ENCODE data around the gene CLEC16A. TPM values are rescaled to one million over a fixed set of nuclear protein-coding genes. Genes with fewer than 3 reads are reported as not detected.

The CLEC16A gene
- total RNA-seq, 4 donors from 2014 or later: 38.2 to 153 (median 92.7) TPM

DNA sequence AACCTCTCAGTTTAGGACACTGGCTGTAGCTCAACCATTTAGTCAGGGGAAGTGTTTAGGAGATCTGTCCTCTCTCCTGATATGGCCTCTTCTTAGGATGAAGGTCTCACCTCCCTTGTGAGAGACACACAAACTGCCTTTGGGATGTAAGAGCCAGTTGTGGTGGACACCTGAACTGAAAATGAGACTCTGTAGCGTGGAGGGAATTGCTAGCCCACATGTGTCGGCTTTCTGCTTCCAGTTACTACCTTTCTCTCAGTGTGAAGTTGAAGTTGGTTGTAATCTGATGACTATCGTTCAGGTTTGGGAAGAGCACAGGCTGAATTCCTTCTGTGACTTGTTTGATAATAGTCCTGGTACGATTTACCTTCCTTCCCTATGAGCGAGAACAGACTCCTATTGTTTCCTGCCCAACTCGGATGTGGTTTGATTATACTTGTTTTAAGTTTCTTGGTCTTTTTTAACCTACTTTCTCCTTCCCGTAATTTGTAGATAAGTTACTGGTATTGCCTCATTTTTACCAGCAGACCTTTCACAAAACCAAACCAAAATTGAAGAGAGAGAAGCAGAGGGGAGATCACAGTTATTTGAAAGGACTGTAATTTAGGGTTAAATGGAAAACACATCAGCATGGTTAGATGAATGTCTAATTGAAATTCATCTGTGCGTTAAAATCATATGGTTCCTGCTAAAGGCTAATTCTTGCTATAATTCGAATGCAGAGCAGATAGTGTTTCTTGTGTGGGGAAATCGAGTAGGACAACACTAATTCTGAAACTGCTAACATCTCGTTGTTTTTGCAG lies 43.2 kb downstream of the CLEC16A start:
- 65 to 68% methylated on average over 9 to 11 of the region's 11 CpGs for WGBS, 2 donors (ENCODE audit: low coverage in 1 of 2)
- H3K4me1 ChIP-seq: peaks cover 0 to 4% (median 2%) of the 10 kb centered on the region in 4 donors
- H3K9me3 ChIP-seq: no peaks in the 10 kb centered on the region
- H3K4me3 ChIP-seq: no peak overlapping the region
- peaks cover 0 to 6% (median 0%) of the 10 kb centered on the region in 4 donors for H3K36me3 ChIP-seq
- no peak for DNase-seq
- H3K27ac ChIP-seq: no peak overlapping the region
- H3K27me3 ChIP-seq: no peaks in the 10 kb centered on the region
- intact Hi-C loops (cut with DNase I; ENCODE audit: low total_unique reads): no loop called here
- no peak for TF ChIP-seq POLR2AphosphoS5 (IDR thresholded peaks at IDR 0.05)
- no peak for TF ChIP-seq EP300 (IDR thresholded peaks at IDR 0.05; ENCODE audit: low read depth)
- TF ChIP-seq POLR2A (IDR thresholded peaks at IDR 0.05): no peak
- TF ChIP-seq, protein P1, sequence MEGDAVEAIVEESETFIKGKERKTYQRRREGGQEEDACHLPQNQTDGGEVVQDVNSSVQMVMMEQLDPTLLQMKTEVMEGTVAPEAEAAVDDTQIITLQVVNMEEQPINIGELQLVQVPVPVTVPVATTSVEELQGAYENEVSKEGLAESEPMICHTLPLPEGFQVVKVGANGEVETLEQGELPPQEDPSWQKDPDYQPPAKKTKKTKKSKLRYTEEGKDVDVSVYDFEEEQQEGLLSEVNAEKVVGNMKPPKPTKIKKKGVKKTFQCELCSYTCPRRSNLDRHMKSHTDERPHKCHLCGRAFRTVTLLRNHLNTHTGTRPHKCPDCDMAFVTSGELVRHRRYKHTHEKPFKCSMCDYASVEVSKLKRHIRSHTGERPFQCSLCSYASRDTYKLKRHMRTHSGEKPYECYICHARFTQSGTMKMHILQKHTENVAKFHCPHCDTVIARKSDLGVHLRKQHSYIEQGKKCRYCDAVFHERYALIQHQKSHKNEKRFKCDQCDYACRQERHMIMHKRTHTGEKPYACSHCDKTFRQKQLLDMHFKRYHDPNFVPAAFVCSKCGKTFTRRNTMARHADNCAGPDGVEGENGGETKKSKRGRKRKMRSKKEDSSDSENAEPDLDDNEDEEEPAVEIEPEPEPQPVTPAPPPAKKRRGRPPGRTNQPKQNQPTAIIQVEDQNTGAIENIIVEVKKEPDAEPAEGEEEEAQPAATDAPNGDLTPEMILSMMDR (IDR thresholded peaks at IDR 0.05): no peak
- in situ Hi-C loops (cut with MboI; ENCODE audit: low pct_ligation_motif_present in 1 of 4, low pct_unique_long_range_greater_than_20kb in 1 of 4, low sequenced_read_pairs in 3 of 4): no loop called here

DNA sequence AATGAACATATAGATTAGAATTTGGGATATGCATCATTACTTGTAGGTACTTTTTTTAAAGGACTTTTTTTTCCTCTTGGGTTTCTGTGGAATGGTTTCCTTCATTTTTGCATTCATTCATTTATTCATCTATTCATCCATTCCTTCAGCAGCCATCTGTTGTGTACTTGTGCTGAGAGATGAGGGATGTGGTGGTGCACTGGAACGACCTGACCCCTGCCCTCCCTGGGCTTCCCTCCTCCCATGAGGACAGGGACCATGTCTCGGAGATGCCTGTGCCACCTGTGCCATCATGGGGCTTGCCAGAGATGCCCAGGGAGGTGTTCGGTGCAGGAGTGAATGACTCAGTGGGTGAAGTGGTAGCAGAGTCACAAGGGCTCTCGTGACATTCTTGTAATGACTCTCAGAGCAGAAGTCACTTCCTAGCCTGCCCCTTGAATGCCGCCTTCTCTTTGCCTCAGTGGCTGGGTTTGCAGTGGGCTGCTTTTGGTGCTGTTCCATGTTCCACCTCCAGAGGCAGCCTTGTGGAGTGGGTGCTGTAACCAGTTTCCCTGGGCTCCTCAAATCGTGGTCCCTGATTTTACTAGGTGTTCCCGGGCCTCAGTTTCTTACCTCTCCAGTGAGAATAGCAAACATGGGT lies 43.9 kb downstream of the CLEC16A start:
- Histone ChIP-seq H3K4me3 (no peak overlapping the region), H3K9me3 (no peaks in the 10 kb centered on the region), H3K36me3 (peaks cover 0 to 3% (median 0%) of the 10 kb centered on the region in 4 donors), H3K27me3 (no peaks in the 10 kb centered on the region), H3K27ac (no peak overlapping the region), H3K4me1 (peaks cover 0 to 4% (median 2%) of the 10 kb centered on the region in 4 donors)
- no peak for DNase-seq
- 48% methylated on average over 2 to 7 of the region's 7 CpGs for WGBS, 2 donors (ENCODE audit: low coverage in 1 of 2)
- TF ChIP-seq, protein P1 (IDR thresholded peaks at IDR 0.05): peak; percentile 12 to 33 (median 19)
- no peak for TF ChIP-seq EP300 (IDR thresholded peaks at IDR 0.05; ENCODE audit: low read depth)
- TF ChIP-seq POLR2AphosphoS5 (IDR thresholded peaks at IDR 0.05): no peak
- TF ChIP-seq POLR2A (IDR thresholded peaks at IDR 0.05): no peak
- in situ Hi-C loops (cut with MboI; ENCODE audit: low pct_ligation_motif_present in 1 of 4, low pct_unique_long_range_greater_than_20kb in 1 of 4, low sequenced_read_pairs in 3 of 4): no loop called here
- intact Hi-C loops (cut with DNase I; ENCODE audit: low total_unique reads): no loop called here

DNA sequence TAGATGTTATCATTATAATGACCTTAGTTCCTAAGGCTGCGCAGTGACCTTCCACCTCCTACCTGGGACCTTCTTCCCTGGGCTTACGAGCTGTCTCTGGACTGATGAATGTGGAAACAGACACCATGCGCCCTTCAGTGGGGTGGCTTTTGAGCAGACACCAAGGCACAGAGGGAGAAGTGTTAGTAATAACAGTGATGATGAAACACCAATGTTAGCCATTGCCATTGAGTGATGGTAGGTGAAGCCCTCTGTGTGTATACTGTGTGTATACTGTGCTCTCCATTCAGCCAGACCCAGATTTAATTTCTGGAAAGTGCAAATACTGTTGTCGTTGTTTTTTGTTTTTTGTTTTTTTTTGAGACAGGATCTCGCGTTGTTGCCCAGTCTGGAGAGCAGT lies 44.5 kb downstream of the CLEC16A start:
- H3K4me3 ChIP-seq: no peak overlapping the region
- 68% methylated on average over 6 of the region's 6 CpGs; no CpG with 5 or more reads in 1 of the 2 donors for WGBS, 2 donors (ENCODE audit: low coverage in 1 of 2)
- in situ Hi-C loops (cut with MboI; ENCODE audit: low pct_ligation_motif_present in 1 of 4, low pct_unique_long_range_greater_than_20kb in 1 of 4, low sequenced_read_pairs in 3 of 4): no loop called here

DNA sequence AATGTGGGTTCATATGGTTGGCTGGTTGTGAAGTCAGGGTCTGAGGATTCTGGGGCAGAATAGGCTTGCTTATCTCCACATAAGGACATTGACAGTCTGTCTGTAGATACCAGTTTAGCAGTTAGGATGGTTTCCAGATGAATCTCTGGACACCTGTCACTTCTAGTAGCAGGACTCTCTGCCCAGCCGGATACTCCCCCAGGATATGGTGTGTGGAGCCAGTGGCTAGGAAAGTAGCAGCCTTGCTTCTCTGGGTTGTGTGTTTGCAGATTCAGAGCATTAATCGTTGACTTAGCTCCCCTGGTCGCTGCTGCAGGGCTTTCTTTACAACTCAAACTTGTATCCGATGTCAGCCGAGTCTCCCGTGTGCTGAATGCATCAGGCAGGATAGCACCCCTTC lies 45.2 kb downstream of the CLEC16A start:
- H3K27ac ChIP-seq: no peak overlapping the region
- no peaks in the 10 kb centered on the region for H3K27me3 ChIP-seq
- in situ Hi-C loops (cut with MboI; ENCODE audit: low pct_ligation_motif_present in 1 of 4, low pct_unique_long_range_greater_than_20kb in 1 of 4, low sequenced_read_pairs in 3 of 4): no loop called here
- H3K4me3 ChIP-seq: no peak overlapping the region
- DNase-seq: no peak
- WGBS, 2 donors (ENCODE audit: low coverage in 1 of 2): 91 to 97% methylated on average over 4 to 6 of the region's 6 CpGs
- peaks cover 0 to 6% (median 0%) of the 10 kb centered on the region in 4 donors for H3K36me3 ChIP-seq
- intact Hi-C loops (cut with DNase I; ENCODE audit: low total_unique reads): no loop called here
- H3K9me3 ChIP-seq: no peaks in the 10 kb centered on the region
- TF ChIP-seq, protein P1 (IDR thresholded peaks at IDR 0.05): no peak
- TF ChIP-seq POLR2A (IDR thresholded peaks at IDR 0.05): no peak
- no peak for TF ChIP-seq POLR2AphosphoS5 (IDR thresholded peaks at IDR 0.05)
- TF ChIP-seq EP300 (IDR thresholded peaks at IDR 0.05; ENCODE audit: low read depth): no peak
- H3K4me1 ChIP-seq: peaks cover 0 to 4% (median 2%) of the 10 kb centered on the region in 4 donors

More for the DNA sequence above, 44.5 kb downstream of the CLEC16A start:
- TF ChIP-seq, protein P1 (IDR thresholded peaks at IDR 0.05): no peak
- TF ChIP-seq POLR2A (IDR thresholded peaks at IDR 0.05) (no peak), POLR2AphosphoS5 (IDR thresholded peaks at IDR 0.05) (no peak), EP300 (IDR thresholded peaks at IDR 0.05; ENCODE audit: low read depth) (no peak)
- Histone ChIP-seq H3K27me3 (no peaks in the 10 kb centered on the region), H3K4me1 (peaks cover 0 to 4% (median 2%) of the 10 kb centered on the region in 4 donors), H3K36me3 (peaks cover 0 to under 1% (median 0%) of the 10 kb centered on the region in 4 donors), H3K27ac (no peak overlapping the region), H3K9me3 (no peaks in the 10 kb centered on the region)
- intact Hi-C loops (cut with DNase I; ENCODE audit: low total_unique reads): no loop called here
- no peak for DNase-seq

All from transverse colon (tissue), 4 donors.